D341Med (cell line): Measurements from ENCODE around the gene TOX4.
"Not testable (repeated sequence)": the region's sequence is repeated elsewhere in the genome, so short reads cannot be mapped to it uniquely, and the experiment has no call there.

Source experiments
- DNase-seq: peaks from one replicate; pipeline ENCODE4 v3.0.0; 2012; ENCODE audit warnings: low spot score

TOX4 gene

DNA sequence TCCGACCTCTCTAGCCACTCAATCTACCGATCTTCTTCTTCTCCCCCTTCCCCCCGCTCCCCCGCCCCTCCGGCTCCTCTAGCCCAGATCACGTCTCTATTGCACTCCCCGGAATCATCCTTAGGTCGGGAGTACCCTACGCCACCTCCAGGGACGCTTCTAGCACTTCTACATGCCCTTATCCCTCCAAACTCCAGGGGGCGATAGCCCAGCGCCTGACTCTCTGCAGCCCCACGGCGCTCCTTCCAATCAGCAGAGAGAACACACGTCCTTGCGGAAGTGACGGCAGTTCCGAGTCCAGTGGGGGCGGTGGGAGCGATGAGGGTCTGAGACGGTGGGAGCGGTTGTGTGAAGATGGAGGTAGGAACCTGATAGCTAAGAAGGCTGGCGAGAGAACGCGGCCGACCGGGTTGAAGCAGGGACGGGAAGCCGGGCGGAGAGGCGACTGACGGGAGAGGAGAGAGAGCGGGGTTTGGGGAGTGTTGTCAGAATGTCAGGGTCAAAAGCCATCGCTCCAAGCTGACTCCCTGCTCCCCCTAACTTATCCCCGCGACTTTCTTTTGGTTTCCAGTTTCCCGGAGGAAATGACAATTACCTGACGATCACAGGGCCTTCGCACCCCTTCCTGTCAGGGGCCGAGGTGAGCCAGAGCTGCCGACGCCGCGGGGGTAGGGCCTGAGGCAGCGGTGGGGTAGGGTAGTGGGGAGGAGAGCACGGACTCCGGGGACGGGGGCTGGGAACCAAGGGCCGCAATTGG is at the start of gene TOX4, which contains the start of gene RAB2B:
TOX4 (plus strand) TSS at position 271 of the 757 bp plus-strand sequence; CDS start at position 355, 84 bp downstream.
RAB2B (minus strand) TSS at position 35 of the 757 bp plus-strand sequence. CDS start 87 bp downstream, outside the sequence.
- DNase-seq: peak; percentile 94

DNA sequence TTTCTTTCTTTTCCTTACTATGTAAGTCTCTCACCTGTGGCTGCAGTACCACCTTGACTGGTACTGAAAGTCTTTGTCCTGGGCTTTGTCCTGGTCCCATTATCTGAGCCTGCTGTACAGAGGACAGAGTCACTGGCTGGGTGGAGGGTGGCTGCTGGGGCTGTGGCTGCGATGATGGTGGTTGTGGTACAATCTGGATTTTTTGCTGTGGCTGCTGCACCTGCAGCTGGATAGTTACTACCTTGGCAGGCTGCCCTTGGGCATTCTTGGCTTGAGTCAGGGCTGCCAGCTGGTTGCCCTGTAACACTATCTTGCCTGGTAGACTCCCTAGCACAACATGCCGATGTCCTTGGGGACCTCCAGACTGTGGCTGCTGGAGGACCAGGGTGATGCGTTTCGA is 48.1 kb upstream of the TOX4 start:
- peak; percentile 71 for DNase-seq

DNA sequence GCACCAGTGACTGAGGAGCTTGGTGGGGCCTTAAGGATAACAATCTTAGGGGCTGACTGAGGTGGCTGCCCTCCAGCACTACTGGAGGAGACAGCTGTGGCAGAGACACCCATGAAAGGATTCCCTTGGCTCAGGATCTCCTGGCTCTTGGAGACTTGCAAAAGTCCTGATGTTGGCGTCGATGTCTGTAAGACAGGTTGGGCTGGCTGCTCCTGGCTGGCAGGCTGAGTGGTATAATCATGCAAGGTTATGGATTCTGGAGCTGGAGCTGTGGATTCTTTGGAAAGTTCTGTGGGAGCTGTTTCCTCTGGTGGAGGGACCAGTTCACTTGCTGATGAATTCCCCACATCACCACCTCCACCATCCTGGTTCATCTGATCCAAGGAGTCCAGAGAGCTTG is 45.9 kb upstream of the TOX4 start:
- DNase-seq: no peak

DNA sequence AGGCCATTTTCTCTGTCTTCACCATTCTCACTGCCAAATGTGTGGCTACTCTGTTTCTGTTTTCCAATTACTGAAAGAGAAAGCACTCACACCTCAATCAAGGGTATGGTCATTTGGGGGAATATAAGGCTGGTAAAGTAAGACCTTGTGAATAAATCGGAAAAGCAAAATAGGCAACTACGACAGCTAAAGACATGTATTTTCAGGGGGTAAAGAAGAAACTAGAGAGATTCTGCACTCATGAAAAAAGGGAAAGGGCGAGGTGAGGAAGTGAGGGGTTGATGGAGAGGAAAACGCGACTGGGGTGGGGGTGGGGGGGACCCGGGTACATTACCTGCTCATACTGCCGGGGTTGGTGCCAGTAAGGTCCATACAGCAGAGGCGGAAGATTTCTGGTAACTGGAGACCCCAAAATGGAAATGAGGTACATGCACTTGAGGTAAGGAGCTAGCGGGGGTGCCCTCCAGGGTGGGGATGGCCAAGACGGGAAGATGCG is 40.4 kb upstream of the TOX4 start:
- no peak for DNase-seq

DNA sequence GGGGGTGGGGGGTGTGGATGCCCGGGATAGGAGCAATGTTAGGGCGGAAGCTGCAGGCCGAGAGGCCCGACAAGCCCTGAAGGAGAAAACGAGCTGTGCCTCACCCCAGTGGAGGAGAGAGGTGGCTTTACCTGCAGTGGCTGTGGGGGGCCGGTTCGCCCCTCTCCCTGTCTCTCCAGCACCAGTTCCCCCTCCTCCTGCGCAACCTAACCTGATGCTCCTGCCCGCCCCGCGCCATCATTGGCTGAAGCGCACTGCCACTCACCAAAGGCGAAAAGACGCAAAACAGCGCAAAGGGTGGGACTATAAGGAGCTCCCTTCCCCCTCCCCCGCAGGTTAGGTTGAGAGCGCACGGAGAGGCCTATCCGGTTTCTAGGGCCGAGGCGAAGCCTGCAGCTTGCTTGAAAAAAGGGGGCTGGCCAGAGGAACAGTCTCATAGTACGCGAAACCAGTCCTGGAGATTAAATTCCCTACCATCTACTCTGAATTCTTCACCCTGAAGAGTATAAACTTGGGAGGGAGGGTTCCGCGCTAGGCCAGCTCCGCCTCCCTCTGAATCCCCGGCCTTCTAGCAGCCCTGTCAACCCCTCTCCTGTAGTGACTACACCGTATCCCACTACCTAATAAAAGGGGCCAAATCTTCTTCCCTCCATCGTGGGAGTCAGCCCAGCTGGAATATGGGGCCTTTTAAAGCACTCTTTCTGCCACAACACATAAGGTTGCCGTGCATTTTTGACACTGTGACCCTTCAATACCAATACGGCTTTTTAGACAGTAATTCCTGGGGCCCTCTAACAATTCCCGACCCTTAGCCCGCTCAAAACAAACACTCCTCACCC is 39.7 kb upstream of the TOX4 start:
- peak; percentile 96 for DNase-seq

DNA sequence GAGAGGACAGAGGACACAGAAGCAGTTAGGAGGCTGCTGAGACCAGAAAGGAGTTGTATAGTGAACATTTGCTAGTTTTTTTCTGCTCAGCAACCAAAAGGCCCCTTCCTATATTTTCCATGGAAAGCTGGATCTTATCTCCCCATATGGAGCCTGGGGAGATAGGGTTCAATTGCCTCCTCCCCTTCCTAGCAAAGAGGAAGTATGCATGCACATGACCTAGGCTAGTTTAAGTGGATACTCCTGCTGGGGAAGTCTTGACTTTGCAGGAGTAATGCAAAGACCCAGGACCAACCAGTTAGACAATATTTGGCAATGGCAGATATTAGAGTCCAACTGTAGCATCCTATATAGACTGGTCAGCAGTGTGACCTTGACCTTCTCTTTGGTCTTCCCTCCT is 36.1 kb upstream of the TOX4 start:
- DNase-seq: no peak

DNA sequence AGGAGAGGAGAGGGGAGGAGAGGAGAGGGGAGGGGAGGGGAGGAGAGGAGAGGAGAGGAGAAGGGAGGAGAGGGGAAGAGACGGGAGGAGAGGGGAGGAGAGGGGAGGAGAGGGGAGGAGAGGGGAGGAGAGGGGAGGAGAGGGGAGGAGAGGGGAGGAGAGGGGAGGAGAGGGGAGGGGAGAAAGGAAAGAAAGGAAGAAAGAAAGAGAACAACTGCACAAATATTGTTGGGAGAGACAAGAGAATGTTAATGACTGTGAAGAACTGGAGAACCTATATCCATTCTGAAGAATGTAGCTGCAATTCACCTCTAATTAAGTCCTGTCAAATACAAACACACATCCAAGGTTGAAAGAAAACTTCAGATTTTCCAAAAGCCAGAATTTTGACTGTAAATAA is 34.3 kb upstream of the TOX4 start:
- DNase-seq: not testable (repeated sequence)

DNA sequence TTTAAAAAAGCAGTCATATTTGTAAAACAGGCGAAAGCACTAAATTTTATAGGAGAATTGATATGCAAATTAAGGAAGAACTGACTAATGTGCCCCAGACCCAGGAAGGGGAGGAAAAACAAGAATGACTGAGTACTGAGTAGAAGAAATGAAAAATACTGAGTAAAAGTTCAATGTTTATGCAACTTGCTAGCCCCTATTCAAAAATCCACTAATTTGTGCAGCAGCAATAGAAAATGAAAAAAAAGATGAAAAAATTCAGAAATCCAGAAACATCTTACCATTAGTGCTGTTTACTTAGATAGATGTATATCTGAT is 27.1 kb upstream of the TOX4 start:
- no peak for DNase-seq

DNA sequence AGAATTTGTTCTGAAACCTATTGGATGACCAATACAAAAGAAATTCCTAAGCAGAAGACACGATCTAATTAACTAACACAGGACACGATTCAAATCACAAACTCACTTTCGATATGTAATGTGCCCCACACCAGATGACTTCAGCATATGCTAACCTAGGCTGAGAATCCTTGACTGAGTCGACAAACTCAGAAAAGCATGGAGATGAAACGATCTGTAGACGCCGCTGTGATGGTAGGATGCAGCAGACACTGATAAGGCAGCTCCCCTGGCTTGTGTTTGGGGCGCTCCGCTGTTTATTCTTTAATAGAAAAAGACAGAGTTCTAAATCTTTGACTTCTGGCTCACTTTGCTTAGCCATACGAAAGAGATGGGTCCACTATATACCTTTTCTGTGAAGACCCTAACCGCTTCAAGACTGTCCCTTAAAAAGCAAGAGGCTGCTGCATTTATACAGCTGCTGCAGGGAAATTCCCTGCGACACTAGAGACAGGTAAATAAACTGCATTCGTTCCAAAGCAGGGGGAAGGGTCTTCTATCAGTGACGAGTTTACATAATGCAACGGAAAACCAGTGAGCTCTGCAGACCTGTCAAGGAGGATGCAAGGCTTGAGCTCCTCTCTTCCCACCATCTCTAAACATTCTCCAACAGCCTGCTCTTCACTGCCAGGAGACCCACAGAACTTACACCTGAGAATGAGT is 22.0 kb upstream of the TOX4 start:
- peak; percentile 16 for DNase-seq

DNA sequence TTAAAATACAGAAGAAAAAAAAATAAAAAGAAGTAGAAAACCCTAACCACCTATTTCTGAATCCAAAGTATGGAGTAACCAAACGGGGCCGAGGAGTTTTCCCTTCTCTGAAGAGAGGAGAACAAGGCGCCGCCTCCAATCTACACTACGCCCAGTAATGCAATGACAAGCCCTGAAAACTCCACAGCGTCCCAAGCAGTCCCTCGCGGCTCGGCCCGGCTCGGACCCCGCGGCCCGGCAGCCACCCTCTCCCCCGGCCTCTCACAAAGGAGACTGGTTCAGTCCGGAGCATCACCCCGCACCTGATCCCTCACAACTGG is 21.4 kb upstream of the TOX4 start:
- no peak for DNase-seq

DNA sequence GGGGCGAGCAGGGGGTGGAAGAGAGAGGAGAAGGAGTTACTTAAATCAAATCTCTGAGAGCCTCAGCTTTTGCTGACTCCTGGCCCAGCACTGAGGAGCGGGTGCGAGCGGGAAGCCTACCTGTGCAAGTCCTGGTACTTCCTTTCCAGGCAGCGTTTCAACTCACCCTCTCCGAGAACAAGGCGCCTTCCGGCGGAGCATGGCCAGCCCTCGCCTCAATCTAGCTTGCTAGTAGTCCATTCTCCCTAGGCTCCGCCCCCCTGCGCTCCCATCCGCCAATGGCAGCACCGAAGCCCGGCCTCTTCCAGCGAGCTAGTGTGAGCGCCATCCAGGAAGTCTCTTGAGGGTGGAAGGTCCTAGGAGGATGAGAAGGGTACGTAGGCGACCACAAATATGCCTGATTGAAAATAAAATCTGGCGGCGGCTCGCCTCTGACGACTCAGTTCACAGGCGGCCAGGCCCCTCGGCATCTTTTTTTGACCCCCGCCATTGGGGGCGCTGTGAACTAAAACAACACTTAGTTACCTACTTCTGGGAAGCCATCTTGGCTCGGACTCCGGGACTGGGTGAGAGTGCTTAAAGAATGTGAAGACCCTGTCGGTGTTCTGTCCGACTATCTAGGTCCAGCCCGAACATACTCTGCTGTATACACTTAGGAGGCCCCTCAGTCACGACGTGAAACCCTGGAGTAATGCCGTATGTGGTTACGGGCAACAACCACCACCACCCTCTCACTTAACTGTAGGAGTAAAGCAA is 20.9 kb upstream of the TOX4 start, which contains the start of gene CHD8:
CHD8 (minus strand) TSS at position 212 of the 756 bp plus-strand sequence. CDS start 24,480 bp downstream, outside the sequence.
- DNase-seq: peak; percentile 97

DNA sequence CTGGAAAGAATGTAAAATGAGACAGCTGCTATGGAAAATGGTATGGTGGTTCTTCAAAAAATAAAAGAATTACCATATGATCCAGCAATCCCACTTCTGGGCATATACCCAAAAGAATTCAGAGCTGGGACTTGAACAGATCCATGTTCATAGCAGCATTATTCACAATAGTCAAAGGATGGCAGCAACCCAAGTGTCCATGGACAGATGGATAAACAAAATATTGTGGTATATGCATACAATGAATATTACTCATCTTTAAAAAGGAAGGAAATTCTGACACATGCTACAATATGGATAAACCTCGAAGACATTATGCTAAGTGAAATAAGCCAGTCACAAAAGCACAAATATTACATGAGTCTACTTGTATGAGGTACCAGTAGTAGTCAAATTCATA is 9.4 kb upstream of the TOX4 start:
- DNase-seq: no peak

DNA sequence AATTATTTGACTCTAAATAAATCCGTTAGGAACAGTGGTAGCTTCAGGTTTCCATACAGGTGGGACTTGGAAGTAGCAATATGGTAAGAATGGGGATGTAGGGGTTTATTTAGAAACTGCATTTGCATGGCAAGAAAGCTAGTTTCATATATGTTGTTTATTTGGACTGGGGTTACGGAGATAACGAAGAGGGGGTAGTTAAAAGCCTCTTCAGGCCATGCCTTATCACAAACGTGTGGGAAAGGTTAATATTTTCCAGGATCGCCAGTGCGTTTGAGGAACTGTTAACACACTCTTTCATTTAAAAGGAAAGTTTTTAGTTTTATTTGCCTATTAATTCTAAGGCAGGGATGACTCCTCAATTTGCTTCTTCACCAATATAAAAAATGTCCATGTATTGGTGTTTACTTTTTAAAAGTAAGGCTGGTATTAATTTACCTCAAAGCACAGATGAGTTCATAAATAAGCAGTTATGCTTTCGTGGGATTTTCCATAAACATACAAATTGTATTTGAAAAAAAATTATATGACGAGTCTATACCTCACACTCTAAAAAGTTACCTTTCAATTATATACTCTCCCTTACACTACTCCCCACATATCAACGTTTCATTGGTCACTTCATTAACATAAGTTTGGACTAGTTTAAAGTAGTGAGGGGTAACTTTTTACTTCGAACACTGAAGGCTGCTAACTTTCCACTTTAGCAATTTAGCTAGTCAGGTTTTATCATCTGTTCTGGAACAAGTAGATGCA is 1.1 kb upstream of the TOX4 start:
- DNase-seq: no peak

DNA sequence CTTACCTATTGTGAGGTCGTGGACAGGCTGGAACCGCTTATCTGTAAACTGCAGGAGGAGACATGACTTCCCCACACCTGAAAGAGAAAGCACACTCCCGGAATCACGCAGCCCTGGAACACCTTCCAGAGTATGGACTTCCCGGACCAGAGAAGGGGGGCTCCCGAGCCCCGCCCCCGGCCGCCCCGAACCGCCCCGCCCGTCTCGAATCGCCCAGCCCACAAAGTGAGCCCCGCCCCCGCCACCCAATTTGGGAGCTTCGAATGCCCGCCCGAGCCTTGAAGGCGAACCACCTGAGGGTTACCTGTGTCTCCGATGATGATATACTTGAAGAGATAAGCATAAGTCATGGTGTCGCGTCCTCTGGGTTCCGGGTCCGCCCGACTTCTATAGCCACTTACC is 471 bp upstream of the TOX4 start:
- peak; percentile 86 for DNase-seq

DNA sequence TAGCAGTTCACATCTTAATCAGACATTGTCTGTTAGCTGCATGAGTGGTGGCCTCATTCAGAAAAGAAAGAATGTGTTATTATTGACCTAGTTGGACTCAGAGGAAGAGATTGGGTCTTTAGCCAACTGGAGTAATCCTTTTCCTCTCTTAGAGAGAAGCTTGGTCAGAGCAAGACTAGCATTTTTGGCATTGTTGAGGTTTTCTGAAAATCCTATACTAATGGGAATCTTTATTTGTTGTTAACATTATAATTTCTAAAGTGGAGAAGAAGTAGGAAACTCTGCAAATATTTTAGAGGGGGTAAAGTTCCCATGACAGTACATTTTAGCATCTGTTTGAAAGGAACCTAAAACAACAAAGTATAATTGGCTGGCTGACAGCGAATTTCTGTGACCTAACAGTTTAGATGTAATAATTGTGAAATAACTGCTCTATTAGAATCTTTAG is 9.7 kb downstream of the TOX4 start:
- no peak for DNase-seq

DNA sequence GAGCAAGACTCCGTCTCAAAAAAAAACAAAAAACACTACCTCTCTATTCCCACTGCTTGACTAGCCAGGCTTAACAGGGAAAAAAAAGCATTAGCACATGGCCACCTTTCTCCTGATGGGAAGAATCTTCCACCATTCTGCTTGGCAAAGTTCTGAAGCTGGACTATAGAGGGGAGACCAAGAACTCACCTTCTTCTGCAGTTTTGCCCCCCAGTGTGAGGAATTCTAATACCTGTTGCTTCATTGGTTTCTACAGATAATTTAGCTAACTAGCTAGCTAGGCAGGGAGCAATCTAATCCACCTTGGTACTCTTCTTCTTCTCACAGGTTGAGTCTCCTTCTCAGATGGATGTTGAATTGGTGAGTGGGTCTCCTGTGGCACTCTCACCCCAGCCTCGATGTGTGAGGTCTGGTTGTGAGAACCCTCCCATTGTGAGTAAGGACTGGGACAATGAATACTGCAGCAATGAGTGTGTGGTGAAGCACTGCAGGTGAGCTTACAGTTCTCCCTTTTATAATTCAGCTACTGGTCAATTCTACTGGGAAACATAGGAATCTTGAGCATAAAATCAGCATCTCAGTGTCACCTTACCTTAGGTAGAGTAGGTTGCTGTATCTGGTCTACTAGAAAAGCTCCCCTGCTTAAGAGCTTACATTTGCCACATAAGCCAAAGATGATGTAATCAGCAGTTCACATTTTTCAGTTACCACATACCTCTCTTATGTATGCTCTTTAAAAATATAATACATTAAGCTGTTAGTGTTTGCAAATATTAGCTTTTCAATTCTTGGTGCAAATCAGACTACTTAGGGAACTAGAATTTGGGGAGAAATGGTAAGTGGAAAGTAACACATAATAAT is 18.1 kb downstream of the TOX4 start:
- no peak for DNase-seq

DNA sequence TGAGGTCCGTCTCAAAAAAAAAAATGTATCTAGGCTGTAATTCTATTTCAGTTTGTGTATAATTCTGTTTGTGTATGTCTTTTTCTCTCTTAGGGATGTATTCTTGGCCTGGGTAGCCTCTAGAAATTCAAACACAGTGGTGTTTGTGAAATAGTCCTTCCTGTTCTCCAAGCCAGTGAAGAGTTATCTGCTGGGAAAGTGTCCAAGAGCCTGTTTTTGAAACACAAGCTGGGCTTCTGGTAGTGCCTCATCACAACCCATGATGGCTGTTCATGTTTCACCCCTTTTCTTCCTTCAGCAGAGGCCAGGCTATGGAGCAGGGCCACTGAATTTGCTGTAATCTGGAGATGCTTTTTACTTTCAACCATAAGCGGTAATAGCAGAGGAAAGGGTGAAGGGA is 19.5 kb downstream of the TOX4 start:
- DNase-seq: no peak

DNA sequence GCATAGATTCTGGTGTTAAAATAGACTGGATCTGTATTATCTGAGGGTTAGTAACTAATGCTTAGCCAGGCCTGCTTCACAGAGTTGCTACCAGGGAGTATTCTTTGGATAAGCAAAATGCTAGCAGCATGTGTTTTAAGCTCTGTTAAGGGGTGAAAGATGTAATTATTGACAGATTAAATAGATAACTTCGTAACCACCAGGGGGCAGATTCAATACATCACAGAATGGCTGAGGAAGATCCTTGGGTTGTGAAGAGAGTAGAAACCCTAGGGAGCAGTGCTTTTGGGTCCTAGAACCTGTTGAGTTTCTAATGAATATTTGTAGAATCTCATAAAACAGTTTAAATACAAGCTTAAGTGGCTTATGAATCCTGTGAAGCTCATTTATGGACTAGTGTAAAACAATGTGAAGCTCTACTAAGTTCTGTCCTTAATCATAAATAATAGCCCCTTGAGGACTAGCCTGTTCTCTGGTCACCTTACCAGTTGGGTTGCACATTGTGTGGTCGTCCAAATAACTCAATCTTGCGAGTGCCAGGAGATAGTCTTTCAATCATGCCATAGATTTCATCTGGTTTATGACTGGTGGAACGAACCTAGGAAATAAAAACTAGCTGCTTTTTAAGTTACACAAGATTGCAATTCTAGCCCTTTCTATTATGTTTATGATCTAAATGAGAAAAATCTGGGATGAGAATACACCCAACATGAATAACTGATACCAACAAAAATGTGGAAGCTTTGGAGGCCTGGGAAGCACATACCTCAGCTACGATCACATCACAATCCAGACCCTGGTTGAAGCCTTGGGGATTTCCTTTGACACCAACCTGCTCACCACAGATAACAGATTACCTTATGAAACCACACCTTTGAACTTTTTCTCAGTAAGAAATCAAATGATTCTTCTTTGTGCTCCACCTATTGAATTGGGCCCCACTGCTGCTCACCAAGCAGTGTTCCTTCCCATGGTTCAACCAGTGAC is 21.8 kb downstream of the TOX4 start:
- DNase-seq: peak; percentile 64

DNA sequence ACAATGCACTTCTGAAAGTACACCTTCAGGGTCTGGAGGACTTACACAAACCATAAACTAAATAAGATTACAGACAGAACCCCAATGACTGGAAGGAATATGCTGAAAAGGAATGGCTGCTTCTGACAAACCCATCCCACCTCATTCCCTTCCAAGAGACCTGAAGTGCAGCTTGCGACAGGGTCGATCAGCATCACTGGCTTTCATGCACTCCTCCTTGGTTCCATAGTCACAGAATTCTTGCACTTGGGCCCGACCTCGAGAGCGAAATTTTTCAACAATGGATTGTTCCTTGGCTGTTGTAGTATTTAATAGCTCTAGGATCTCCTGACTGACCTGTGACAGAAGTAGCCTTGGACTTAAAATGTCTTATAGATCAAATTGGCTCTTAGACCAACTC is 24.6 kb downstream of the TOX4 start:
- no peak for DNase-seq
